ENCODE measurements around the gene TRIM62.

GRCh38 chr1:33141216-33141615 lies 40.6 kb downstream of the TRIM62 start:
- TF ChIP-seq POLR2A (IDR thresholded peaks at IDR 0.05), result no peak
- no peak for TF ChIP-seq CTCF (IDR thresholded peaks at IDR 0.05)

All from heart left ventricle (tissue), 13 donors.